T-helper 1 cell treated with Interleukin-12 subunit alpha and Interleukin-12 subunit beta and Interleukin-4 antibody, amounts not matched to agents 30 μg/mL and 1 μg/mL, for 36 hours (primary cell): ENCODE measurements around the gene FOXN3.

Experiments
- H3K27ac Mint-ChIP-seq: one replicate; pipeline ENCODE4 v1.8.0; 2021; ENCODE audit warnings: mild to moderate bottlenecking, mixed read lengths
- H3K27me3 Mint-ChIP-seq: one replicate; pipeline ENCODE4 v1.8.0; 2021; ENCODE audit warnings: low read depth, mixed read lengths
- H3K36me3 Mint-ChIP-seq: one replicate; pipeline ENCODE4 v1.8.0; 2021; ENCODE audit warnings: low read depth, mixed read lengths
- H3K4me1 Mint-ChIP-seq: one replicate; pipeline ENCODE4 v1.8.0; 2021; ENCODE audit warnings: low read depth, mixed read lengths
- H3K4me3 Mint-ChIP-seq: one replicate; pipeline ENCODE4 v1.8.0; 2021; ENCODE audit warnings: mild to moderate bottlenecking, moderate library complexity, mixed read lengths
- H3K9me3 Mint-ChIP-seq: one replicate; pipeline ENCODE4 v1.8.0; 2021; ENCODE audit warnings: mixed read lengths

Gene FOXN3

DNA sequence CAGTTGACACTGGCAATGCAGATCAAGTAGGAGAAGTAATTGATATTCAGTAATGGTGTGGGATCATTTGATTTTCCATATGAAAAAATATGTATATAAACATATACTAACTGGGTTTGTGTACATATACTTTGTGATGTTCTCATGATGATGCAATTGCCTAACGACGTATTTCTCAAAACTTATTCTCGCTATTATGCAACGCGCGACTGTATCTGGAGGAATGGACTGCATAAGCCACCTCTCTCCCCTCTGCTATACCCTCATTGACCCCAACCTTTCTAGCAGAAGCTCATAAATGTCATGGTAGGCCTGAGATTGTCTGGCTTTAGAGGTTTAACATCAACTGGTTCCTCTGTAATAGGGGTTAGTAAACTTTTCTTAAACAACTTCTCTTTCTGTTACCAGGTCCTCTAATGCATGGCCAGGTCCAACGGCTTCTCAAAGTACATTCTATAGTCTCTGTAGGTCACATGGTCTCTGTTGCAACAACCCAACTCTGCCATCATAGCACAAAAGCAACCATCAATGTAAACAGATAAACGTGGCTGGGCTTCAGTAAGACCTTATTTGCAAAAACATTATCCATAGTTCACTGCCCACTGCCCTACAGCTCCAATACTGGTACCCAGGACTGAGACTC lies 59.3 kb downstream of the FOXN3 start:
- Mint-ChIP-seq H3K27ac (no peak overlapping the region), H3K36me3 (peaks cover 6% of the 10 kb centered on the region), H3K4me3 (no peak overlapping the region), H3K27me3 (no peaks in the 10 kb centered on the region), H3K9me3 (no peaks in the 10 kb centered on the region), H3K4me1 (peaks cover 12% of the 10 kb centered on the region)

DNA sequence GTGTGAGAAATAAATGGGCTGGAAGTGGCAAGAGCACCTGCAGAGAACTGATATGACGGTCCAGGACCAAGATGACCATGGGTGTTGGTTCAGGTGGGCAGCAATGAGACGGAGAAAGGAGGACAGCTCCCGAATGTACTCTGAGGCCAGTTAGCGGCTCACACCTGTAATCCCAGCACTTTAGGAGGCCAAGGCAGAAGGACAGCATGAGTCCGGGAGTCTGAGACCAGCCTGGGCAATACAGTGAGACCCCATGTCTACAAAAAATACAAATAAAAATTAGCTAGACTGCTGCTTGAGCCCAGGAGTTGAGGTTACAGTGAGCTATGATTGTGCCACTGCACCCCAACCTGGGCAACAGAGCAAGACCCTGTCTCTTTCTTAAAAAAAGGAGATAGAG lies 60.1 kb downstream of the FOXN3 start:
- Mint-ChIP-seq H3K9me3 (no peaks in the 10 kb centered on the region), H3K27me3 (no peaks in the 10 kb centered on the region), H3K4me1 (peaks cover 21% of the 10 kb centered on the region), H3K36me3 (peaks cover 6% of the 10 kb centered on the region), H3K27ac (no peak overlapping the region), H3K4me3 (no peak overlapping the region)

DNA sequence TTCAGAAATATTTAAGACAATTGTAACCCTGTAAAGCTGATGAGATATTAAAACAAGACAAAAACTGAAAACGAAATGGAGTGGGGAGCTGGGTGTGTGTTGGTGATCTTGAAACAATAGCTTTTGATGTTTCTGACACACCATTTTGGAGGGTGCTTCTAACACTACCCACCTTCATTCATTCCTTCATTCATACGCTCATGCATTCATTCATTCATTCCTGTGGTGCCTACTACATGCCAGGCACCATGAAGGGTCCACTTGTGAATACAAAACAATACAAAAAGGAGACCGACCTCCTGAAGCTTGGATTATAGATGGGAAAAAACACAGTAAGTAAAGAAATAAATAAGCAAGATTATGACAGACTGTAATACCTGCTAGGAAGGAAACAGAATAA lies 60.5 kb downstream of the FOXN3 start:
- peaks cover 25% of the 10 kb centered on the region for H3K4me1 Mint-ChIP-seq
- no peaks in the 10 kb centered on the region for H3K27me3 Mint-ChIP-seq
- no peak overlapping the region for H3K4me3 Mint-ChIP-seq
- peaks cover 6% of the 10 kb centered on the region for H3K36me3 Mint-ChIP-seq
- H3K9me3 Mint-ChIP-seq, result no peaks in the 10 kb centered on the region
- no peak overlapping the region for H3K27ac Mint-ChIP-seq

DNA sequence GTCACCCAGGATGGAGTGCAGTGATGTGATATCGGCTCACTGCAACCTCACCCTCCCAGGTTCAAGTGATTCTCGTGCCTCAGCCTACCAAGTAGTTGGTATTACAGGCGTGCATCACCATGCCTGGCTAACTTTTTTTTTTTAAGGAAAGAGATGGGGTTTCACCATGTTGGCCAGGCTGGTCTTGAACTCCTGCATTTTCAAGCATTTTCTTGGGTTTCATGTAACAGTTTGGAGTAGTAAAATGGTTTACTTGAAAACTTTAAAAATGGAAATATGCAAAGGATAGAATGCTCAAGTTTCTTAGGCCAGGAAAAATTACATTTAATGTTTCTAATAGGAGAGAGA lies 63.3 kb downstream of the FOXN3 start:
- Mint-ChIP-seq H3K4me1 (peaks cover 41% of the 10 kb centered on the region), H3K27ac (no peak overlapping the region), H3K27me3 (no peaks in the 10 kb centered on the region), H3K9me3 (no peaks in the 10 kb centered on the region), H3K36me3 (peaks cover 25% of the 10 kb centered on the region), H3K4me3 (no peak overlapping the region)

DNA sequence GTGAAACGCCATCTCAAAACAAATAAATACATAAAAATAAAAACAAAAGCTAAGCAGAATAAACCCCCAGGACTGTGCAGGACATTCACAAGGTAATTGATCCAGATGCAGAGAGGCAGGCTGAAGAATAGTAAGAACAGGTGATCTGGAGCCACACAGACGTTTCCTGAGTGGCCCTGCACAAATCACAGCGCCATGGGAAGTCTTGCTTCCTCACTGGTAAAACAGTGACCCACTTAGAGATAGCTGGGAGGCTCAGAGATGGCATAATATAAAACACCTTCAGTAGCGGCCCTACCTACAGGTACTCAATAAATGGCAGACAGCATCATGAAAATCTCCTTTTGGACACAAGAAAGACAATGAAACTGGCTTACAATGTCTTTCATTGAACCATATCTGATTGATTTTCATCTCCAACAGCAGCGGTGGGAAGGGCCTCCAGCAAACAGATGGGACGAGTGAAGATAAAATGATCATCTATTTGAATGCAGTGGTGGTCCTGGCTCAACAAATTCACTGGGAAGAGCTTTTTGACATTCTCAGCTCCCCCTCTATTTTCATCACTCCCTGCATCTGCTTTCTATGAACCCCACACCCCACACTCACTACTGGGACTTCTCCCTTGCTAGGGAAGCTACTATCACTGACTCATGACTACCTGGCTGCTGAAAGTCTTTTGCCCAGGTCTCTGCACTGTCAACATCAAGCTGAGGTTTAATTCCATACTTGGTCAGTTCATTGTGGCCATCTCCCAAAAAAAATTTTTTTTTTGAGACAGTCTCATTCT lies 63.9 kb downstream of the FOXN3 start:
- no peak overlapping the region for H3K4me3 Mint-ChIP-seq
- peak overlapping the region; percentile 13 for H3K27ac Mint-ChIP-seq
- H3K9me3 Mint-ChIP-seq, result no peaks in the 10 kb centered on the region
- peaks cover 41% of the 10 kb centered on the region for H3K4me1 Mint-ChIP-seq
- H3K36me3 Mint-ChIP-seq, result peaks cover 30% of the 10 kb centered on the region
- H3K27me3 Mint-ChIP-seq, result no peaks in the 10 kb centered on the region

DNA sequence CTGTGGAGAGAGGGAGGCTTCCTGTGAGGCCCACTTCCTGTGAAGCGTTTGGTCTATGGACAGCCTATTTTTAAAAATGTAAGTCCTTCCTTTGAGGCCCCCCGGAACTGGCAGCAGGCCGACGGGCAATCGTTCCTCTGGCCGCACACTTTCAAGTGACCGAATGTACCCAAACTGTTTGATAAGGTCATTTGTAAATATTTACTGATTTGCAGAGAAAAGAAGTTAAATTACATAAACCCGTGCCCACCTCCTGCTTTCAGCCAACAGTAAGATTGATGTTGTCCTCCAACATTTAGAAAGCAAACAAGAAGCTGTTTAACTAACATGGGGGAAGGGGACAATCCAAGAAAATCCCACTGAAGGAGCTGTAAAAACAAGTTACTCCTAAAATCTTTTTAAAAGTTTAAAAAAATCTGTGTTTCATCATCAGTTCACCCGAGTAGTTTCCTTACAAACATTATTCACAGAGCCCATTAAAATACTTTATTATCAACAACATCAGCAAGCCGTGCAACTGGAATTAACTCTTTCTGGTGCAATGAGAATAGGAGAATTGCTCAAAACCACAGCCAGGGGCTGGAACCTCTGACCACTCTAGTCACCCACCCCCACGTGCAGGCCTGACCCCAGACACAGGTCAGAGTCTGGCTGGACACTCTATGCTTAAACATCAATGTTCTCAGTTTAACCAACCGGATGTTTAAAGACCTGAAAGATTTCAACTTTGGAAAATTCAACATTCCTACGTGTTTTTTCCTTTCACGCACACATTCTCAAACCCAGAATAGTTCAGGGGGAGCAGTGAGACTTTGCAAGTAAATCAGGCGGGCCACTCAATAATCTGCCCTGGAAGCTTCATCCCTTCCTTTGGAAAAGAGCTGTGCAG lies 65.3 kb downstream of the FOXN3 start:
- Mint-ChIP-seq H3K4me3 (peak overlapping the region; percentile 74), H3K36me3 (peaks cover 39% of the 10 kb centered on the region), H3K4me1 (peaks cover 40% of the 10 kb centered on the region), H3K27ac (peak overlapping the region; percentile 90), H3K27me3 (no peaks in the 10 kb centered on the region), H3K9me3 (no peaks in the 10 kb centered on the region)

DNA sequence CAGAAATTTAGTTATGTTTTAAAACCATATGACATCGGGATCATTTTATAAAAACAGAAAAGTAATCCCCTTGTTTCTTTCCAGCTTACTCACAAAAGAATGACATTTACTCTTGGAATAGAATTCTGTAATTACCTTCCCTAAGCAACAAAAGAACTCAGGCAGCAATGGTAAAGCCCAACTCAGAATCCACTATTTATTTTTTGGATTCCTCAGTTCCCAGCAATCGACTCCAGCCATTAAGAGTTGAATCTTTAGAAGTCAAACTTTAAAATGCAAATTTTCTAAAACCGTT lies 65.9 kb downstream of the FOXN3 start:
- peak overlapping the region; percentile 74 for H3K4me3 Mint-ChIP-seq
- H3K4me1 Mint-ChIP-seq, result peaks cover 38% of the 10 kb centered on the region
- H3K9me3 Mint-ChIP-seq, result no peaks in the 10 kb centered on the region
- peaks cover 43% of the 10 kb centered on the region for H3K36me3 Mint-ChIP-seq
- peak overlapping the region; percentile 90 for H3K27ac Mint-ChIP-seq
- no peaks in the 10 kb centered on the region for H3K27me3 Mint-ChIP-seq

DNA sequence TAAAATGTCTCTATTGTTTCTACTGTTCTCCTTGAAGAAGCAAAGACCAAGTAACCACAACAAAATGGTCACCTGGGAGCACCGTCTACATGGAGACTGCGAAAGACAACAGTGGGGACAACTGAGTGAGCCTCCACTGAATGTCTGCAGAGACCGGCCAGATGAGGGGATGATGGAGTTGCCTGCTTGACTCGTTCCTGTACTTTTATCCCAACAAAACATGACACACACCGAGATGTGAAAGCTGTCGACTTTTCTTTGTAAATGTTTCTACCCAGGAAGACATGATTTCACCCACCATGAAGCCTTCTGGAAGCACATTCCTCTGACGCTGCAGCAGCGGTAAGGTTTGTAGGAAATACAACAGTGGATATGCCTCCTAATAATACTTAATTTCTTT lies 66.9 kb downstream of the FOXN3 start:
- H3K9me3 Mint-ChIP-seq, result no peaks in the 10 kb centered on the region
- H3K4me1 Mint-ChIP-seq, result peaks cover 36% of the 10 kb centered on the region
- H3K27me3 Mint-ChIP-seq, result no peaks in the 10 kb centered on the region
- H3K27ac Mint-ChIP-seq, result peak overlapping the region; percentile 34
- H3K4me3 Mint-ChIP-seq, result peak overlapping the region; percentile 56
- peaks cover 44% of the 10 kb centered on the region for H3K36me3 Mint-ChIP-seq

DNA sequence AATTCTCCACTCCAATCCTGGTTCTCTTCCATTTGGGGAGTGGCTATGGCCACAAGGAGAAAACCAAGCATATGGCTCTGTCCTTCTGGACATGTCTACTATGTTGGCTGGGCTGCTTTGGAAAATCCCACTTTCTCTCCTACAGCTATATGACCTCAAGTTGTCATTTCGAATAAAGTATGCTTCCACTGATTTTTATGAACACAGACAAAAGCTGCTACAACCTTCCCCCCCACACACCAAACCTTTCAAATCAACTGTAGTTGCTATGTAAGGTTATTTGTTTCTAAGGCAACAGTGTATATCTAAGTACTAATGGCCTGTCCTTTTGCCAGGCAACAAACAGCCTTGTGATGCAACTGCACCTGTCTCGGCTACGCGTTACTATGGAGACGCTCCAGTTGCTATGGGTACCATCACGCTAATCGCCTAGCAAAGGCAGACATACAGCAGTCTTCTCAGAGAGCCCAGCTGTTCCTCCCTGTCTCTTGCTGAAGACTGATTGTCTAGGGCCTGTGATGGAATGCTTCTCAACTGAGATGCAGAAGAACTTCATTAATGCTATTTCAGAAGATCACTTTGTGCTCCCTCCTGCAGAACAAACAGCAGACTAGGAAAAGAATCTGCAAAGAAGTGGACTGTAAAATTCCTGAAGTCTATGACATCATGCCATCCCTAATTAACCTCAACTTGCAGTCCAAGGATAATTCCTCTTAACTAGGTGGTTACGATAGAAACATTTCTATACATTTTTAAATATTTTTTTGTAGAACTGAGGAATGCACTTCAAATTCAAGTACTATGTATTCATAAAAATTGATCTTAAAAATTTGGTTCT lies 67.6 kb downstream of the FOXN3 start:
- no peak overlapping the region for H3K4me3 Mint-ChIP-seq
- peaks cover 36% of the 10 kb centered on the region for H3K4me1 Mint-ChIP-seq
- H3K36me3 Mint-ChIP-seq, result peaks cover 45% of the 10 kb centered on the region
- H3K27me3 Mint-ChIP-seq, result no peaks in the 10 kb centered on the region
- no peaks in the 10 kb centered on the region for H3K9me3 Mint-ChIP-seq
- H3K27ac Mint-ChIP-seq, result no peak overlapping the region

DNA sequence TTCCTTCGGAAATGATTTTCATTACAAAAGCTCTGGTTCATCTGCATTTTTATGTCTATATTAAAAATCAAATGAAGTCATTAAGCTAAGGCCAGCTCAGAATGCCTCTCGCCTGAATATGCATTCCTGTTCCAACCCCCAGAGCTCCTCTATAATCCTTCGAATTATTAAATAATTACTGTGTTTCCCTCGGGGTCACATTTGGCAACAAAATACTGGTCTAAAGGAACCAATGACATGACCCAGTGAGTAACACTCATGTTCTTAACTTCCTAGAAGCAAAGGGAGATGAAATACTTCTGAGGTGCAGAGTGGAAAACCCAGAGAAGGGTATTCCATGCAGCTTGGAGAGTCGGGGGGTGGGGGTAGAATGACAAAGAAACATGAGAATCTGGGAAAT lies 68.3 kb downstream of the FOXN3 start:
- H3K4me1 Mint-ChIP-seq, result peaks cover 36% of the 10 kb centered on the region
- no peak overlapping the region for H3K4me3 Mint-ChIP-seq
- no peaks in the 10 kb centered on the region for H3K9me3 Mint-ChIP-seq
- H3K27me3 Mint-ChIP-seq, result no peaks in the 10 kb centered on the region
- H3K27ac Mint-ChIP-seq, result no peak overlapping the region
- peaks cover 45% of the 10 kb centered on the region for H3K36me3 Mint-ChIP-seq

DNA sequence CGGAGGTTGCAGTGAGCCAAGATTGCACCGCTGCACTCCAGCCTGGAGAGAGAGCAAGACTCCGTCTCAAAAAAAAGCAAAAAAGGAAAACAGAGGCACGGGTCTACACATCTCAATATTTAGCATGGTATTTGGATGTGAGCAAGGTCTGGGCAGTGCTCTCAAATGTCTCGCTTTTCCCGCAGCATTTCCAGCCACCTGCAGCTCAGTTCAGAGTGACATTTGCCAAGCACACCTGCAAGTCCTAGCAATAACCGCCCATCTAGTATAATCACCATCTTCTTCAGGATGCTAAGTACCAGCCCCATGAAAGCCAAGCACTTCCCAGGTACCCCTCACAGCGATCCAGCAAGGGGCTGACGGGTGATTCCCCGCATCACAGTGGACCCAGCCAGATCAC lies 69.1 kb downstream of the FOXN3 start:
- H3K9me3 Mint-ChIP-seq, result no peaks in the 10 kb centered on the region
- H3K27me3 Mint-ChIP-seq, result no peaks in the 10 kb centered on the region
- peaks cover 30% of the 10 kb centered on the region for H3K4me1 Mint-ChIP-seq
- no peak overlapping the region for H3K27ac Mint-ChIP-seq
- no peak overlapping the region for H3K4me3 Mint-ChIP-seq
- H3K36me3 Mint-ChIP-seq, result peaks cover 47% of the 10 kb centered on the region

DNA sequence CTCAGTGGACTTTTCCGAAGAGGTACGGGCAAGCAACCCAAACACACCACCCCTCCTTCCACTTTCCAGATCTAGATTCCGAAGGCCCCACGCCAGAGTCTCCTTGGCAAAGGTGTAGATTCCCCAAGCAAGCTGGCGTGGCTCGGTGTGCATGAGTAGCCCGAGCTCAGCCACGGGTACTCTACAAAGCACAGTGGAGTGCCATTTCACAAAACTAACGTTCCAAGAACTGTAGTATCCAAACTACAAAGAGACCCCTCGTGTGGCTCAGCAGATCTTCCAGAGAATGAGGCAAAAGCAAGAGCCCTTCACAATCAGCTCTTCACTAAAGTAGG lies 72.1 kb downstream of the FOXN3 start:
- Mint-ChIP-seq H3K27me3 (no peaks in the 10 kb centered on the region), H3K4me1 (peaks cover 10% of the 10 kb centered on the region), H3K36me3 (peaks cover 44% of the 10 kb centered on the region), H3K4me3 (no peak overlapping the region), H3K27ac (no peak overlapping the region), H3K9me3 (no peaks in the 10 kb centered on the region)

DNA sequence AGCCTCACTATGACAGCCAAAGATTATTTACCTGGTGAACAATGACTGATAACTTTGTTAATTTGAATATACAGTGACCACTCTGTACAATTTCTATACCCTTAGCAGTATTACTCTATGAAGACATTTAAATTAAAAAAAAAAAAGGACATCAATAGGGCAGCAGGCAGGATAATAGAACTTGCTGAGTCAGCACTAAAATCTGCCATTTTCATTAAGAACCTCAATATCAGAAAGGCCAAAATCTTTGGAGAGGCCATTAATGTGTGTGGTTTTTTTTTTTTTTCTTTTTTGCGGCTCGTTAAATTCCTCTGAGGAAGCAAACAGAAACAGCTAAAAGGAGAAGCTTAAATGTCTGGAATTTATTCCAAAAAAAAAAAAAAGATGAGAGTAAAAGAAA lies 73.7 kb downstream of the FOXN3 start:
- no peak overlapping the region for H3K27ac Mint-ChIP-seq
- H3K9me3 Mint-ChIP-seq, result no peaks in the 10 kb centered on the region
- no peaks in the 10 kb centered on the region for H3K27me3 Mint-ChIP-seq
- H3K4me3 Mint-ChIP-seq, result no peak overlapping the region
- peaks cover 10% of the 10 kb centered on the region for H3K4me1 Mint-ChIP-seq
- peaks cover 31% of the 10 kb centered on the region for H3K36me3 Mint-ChIP-seq

DNA sequence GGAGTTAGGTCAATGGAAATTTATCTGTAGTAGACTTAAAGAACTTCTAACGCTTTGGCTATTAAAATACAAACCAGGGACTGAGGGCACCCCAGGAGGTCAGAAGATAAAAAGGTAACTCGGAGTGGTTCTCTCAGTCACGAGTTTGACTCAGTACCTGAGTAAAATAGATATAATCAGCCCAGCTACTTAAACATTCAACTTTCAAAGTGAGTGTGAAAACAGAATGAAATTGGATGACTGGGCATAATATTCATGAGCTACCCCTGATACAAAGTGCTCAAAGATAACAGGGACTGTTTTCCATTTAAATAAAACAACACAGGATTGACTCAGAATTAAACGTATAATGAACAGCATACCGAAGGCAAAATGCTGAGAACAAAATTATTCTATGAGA lies 75.0 kb downstream of the FOXN3 start:
- peaks cover 10% of the 10 kb centered on the region for H3K4me1 Mint-ChIP-seq
- no peak overlapping the region for H3K4me3 Mint-ChIP-seq
- peaks cover 23% of the 10 kb centered on the region for H3K36me3 Mint-ChIP-seq
- no peaks in the 10 kb centered on the region for H3K27me3 Mint-ChIP-seq
- H3K9me3 Mint-ChIP-seq, result no peaks in the 10 kb centered on the region
- no peak overlapping the region for H3K27ac Mint-ChIP-seq
